OCI-LY1 (cell line): ENCODE measurements around the gene TRABD2A.

Experiments
- EZH2 ChIP-seq: fragments of 200-600 bp; sonication (generic), shearing (Covaris generic); IDR thresholded peaks from 2 replicates; pipeline ENCODE4 v1.8.0; 2017; ENCODE audit warnings: borderline replicate concordance, mixed run types, mild to moderate bottlenecking, antibody characterized with exemption, low read length, moderate library complexity, mixed read lengths
- TF ChIP-seq, protein P1 (sequence below): fragments of 200-600 bp; sonication (generic), shearing (Covaris generic); IDR thresholded peaks from 2 replicates; pipeline ENCODE4 v1.5.1; 2017; ENCODE audit warnings: mild to moderate bottlenecking, antibody characterized with exemption, low read length, moderate library complexity, mixed read lengths

DNA sequence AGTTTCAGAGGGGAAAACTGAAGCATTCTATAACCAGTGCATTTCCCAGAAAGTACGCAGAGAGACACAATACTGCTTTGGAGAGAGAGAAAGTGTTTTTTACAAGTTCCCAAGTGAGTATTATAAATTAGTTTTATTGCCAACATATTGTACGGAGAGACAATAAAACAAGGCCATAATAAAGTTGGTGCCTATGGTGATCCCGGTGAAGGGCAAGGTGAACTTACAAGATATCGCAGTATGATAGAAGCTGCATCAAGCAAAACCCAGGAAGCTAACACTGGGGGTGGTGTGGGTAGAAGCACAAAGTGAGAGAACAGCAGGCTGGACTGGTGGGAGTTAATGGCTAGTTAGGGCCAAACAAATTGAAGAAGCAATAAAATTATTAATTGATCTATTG, 32.1 kb upstream of the TRABD2A start:
- TF ChIP-seq, protein P1, sequence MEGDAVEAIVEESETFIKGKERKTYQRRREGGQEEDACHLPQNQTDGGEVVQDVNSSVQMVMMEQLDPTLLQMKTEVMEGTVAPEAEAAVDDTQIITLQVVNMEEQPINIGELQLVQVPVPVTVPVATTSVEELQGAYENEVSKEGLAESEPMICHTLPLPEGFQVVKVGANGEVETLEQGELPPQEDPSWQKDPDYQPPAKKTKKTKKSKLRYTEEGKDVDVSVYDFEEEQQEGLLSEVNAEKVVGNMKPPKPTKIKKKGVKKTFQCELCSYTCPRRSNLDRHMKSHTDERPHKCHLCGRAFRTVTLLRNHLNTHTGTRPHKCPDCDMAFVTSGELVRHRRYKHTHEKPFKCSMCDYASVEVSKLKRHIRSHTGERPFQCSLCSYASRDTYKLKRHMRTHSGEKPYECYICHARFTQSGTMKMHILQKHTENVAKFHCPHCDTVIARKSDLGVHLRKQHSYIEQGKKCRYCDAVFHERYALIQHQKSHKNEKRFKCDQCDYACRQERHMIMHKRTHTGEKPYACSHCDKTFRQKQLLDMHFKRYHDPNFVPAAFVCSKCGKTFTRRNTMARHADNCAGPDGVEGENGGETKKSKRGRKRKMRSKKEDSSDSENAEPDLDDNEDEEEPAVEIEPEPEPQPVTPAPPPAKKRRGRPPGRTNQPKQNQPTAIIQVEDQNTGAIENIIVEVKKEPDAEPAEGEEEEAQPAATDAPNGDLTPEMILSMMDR = no peak
- TF ChIP-seq EZH2 = no peak
